ENCODE measurements around the gene CENPP. TPM values are rescaled to one million over a fixed set of nuclear protein-coding genes. Genes with fewer than 3 reads are reported as not detected.

The CENPP gene
- total RNA-seq, 4 donors from 2014 or later, result 1.5 to 11.6 (median 5.5) TPM

DNA sequence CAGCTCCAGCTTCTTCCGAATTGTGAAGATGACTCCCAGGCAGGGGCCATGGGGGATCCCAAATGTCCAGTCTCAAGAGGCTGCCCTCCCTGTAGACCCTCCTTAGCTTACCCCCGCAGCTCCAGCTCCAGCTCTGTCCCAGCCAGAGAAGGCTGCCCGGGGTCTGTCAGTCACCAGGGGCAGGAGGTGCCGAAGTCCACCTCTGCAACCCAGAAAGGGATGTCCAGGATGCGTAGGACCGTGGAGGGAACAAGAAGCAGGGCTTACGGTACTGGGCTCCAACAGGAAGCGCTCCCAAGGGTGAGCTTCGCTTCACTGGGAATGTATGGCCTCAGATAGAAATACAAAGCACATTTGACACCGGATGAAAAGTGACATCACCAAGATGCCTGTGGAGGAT lies 338.2 kb downstream of the CENPP start:
- Histone ChIP-seq H3K9me3 (no peaks in the 10 kb centered on the region), H3K27me3 (no peaks in the 10 kb centered on the region), H3K36me3 (no peaks in the 10 kb centered on the region), H3K4me1 (peaks cover 2 to 18% of the 10 kb centered on the region in 2 donors), H3K27ac (no peak overlapping the region), H3K4me3 (replicated peaks in 1 of 3) (no peak overlapping the region)
- TF ChIP-seq POLR2A (IDR thresholded peaks at IDR 0.05), result no peak
- TF ChIP-seq, protein P1, sequence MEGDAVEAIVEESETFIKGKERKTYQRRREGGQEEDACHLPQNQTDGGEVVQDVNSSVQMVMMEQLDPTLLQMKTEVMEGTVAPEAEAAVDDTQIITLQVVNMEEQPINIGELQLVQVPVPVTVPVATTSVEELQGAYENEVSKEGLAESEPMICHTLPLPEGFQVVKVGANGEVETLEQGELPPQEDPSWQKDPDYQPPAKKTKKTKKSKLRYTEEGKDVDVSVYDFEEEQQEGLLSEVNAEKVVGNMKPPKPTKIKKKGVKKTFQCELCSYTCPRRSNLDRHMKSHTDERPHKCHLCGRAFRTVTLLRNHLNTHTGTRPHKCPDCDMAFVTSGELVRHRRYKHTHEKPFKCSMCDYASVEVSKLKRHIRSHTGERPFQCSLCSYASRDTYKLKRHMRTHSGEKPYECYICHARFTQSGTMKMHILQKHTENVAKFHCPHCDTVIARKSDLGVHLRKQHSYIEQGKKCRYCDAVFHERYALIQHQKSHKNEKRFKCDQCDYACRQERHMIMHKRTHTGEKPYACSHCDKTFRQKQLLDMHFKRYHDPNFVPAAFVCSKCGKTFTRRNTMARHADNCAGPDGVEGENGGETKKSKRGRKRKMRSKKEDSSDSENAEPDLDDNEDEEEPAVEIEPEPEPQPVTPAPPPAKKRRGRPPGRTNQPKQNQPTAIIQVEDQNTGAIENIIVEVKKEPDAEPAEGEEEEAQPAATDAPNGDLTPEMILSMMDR (IDR thresholded peaks at IDR 0.05), result no peak
- DNase-seq, result no peak
- 95 to 97% methylated on average over 10 of the region's 10 CpGs for WGBS, 2 donors
- intact Hi-C loops (cut with DNase I), result no loop called here

DNA sequence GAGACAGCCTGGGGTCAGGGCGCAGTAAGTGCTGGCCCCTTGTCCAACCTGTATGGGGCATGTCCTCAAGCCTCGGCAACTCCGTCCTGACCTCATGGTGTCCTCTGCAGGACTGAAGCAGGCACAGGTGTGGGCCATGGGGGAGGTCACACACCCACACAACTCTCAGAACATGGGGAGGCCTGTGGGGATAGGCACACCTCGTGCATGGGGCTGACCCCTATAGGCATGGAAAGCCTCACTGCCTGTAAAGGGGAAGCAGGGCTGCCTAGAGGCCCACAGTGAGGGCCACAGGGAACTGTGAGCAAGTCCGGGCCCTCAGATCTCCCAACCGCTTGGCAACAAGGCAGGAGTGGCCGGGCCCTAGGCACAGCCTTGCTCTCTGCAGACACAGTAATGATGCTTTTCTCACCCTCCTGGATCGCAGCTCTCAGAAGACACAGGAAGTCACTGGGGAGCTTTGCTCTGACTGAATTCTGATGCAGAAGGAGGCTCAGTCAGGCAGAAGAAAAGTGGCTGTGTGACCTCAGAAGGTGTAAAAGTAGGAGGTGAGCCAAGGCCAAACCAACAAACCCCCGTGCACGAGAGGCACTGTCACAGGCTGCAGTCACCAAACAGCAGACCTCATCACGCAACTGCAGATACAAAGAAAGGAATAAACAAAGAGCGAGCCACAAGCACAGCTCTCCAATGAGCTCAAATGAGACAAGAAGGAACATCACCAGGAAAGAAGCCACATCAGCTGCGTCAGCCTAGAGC lies 338.8 kb downstream of the CENPP start:
- intact Hi-C loops (cut with DNase I), result loop anchor here (5.0 kb wide), 1 partner anchor 103 kb away; no protein-coding TSS in a partner anchor
- no peak overlapping the region for H3K27ac ChIP-seq
- DNase-seq, result peak in 1 of 2 donors; percentile 7
- H3K4me3 ChIP-seq (replicated peaks in 1 of 3), result no peak overlapping the region
- H3K9me3 ChIP-seq, result no peaks in the 10 kb centered on the region
- peaks cover 5 to 22% of the 10 kb centered on the region in 2 donors for H3K4me1 ChIP-seq
- 71 to 73% methylated on average over 12 to 13 of the region's 13 CpGs for WGBS, 2 donors
- H3K27me3 ChIP-seq, result no peaks in the 10 kb centered on the region
- TF ChIP-seq, protein P1 (IDR thresholded peaks at IDR 0.05), result no peak
- no peak for TF ChIP-seq POLR2A (IDR thresholded peaks at IDR 0.05)
- no peaks in the 10 kb centered on the region for H3K36me3 ChIP-seq

DNA sequence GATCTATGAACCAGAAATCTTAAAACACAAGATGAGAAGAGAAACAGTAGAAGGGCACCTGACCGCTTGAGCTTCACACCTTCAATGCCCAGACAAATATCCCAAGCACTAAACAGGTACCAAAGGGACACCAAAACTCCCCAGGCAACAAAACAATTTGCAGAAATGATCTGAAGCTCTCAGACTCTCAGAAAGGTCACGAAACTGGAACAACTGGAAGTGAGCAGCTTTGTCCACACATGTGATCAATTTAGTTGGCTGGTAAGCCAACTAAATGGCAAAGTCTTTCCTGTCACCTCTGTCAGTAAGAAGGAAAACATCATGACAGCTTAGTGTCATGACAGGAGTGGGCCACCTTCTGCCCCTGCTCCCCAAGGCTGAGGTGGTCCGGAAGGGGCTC lies 340.1 kb downstream of the CENPP start:
- intact Hi-C loops (cut with DNase I), result loop anchor here (5.0 kb wide), 1 partner anchor 101 kb away; no protein-coding TSS in a partner anchor
- Histone ChIP-seq H3K9me3 (no peaks in the 10 kb centered on the region), H3K4me3 (replicated peaks in 1 of 3) (no peak overlapping the region), H3K27ac (no peak overlapping the region), H3K27me3 (no peaks in the 10 kb centered on the region), H3K4me1 (peaks cover 5 to 22% of the 10 kb centered on the region in 2 donors), H3K36me3 (no peaks in the 10 kb centered on the region)
- 89 to 91% methylated on average over 3 of the region's 3 CpGs for WGBS, 2 donors
- TF ChIP-seq, protein P1 (IDR thresholded peaks at IDR 0.05), result no peak
- no peak for DNase-seq

DNA sequence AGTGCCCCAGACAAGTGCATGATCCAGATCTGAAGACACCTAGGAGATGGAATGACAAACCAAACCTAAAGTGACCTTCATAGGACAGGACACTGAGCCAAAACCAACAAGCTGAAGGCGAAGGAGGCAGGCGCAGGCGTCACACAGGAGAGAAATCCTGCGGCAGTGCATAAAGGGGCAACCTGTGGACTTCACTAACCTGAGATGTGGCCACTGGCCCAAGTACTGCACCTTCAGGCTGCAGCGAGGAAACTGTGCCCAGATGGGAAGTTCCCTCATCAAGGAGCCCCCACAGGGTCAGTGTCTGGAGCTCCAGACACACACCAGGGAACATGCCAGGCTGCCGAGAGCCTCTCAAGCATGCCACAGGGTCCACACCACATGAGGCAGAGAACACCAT lies 340.5 kb downstream of the CENPP start:
- intact Hi-C loops (cut with DNase I), result loop anchor here (5.0 kb wide), 1 partner anchor 101 kb away; no protein-coding TSS in a partner anchor
- Histone ChIP-seq H3K27ac (no peak overlapping the region), H3K27me3 (no peaks in the 10 kb centered on the region), H3K4me3 (replicated peaks in 1 of 3) (no peak overlapping the region), H3K36me3 (no peaks in the 10 kb centered on the region), H3K4me1 (peaks cover 9 to 25% of the 10 kb centered on the region in 2 donors), H3K9me3 (no peaks in the 10 kb centered on the region)
- WGBS, 2 donors, result 88 to 89% methylated on average over 6 of the region's 6 CpGs
- no peak for DNase-seq
- TF ChIP-seq, protein P1 (IDR thresholded peaks at IDR 0.05), result no peak
- no peak for TF ChIP-seq POLR2A (IDR thresholded peaks at IDR 0.05)

DNA sequence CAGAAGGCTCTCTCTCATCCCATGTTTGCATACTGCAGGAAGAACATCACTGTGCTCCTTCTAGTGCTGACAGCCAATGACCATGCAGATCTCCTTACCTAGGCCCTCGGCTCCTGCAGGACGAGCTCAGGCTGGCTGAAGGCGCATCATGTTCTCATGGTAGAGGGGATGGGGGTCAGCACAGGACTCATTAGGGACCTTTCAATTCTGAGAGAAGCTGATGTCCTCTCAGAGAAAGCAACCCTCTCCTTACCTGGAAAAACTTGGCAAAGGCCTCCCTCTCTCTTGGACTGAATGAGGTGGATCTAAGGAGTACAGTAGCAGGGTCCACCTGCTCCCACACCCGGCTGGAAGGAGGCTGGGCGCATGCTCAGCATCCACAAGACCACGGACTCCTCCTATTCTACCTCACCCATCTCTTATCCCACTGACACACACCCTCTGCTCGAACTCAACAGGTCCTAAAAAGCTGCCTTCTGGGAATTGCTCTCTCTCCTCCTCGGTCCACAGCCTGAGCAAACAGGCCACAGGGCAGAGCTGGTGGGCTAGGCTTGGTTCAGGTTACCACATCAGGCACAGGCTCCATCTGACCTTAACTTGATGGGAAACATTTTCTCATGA lies 341.3 kb downstream of the CENPP start:
- H3K4me1 ChIP-seq, result peaks cover 12 to 28% of the 10 kb centered on the region in 2 donors
- 85 to 88% methylated on average over 7 to 8 of the region's 8 CpGs for WGBS, 2 donors

More for the DNA sequence above, 341.3 kb downstream of the CENPP start:
- DNase-seq, result no peak
- Histone ChIP-seq H3K27ac (no peak overlapping the region), H3K36me3 (no peaks in the 10 kb centered on the region), H3K9me3 (no peaks in the 10 kb centered on the region), H3K27me3 (no peaks in the 10 kb centered on the region), H3K4me3 (replicated peaks in 1 of 3) (no peak overlapping the region)
- intact Hi-C loops (cut with DNase I), result loop anchor here (5.0 kb wide), 1 partner anchor 100 kb away; no protein-coding TSS in a partner anchor
- TF ChIP-seq, protein P1 (IDR thresholded peaks at IDR 0.05), result no peak
- TF ChIP-seq POLR2A (IDR thresholded peaks at IDR 0.05), result no peak

Data from thyroid gland (tissue), 4 donors.